Endothelial cell of umbilical vein (primary cell): ENCODE results near the gene LYPD5. TPM values are rescaled to one million over a fixed set of nuclear protein-coding genes. Genes with fewer than 3 reads are reported as not detected.

ENCODE experiments used
- BruUV-seq: library from RNA; stranded (reverse); fragments of 400-500 nt; replicated peaks from 2 replicates; lab custom pipeline; 2021; lab: Mats Ljungman, UMichigan
- CTCF ChIA-PET: fragments of 300-600, 350-600 bp; sonication (Branson Sonifier 250); formaldehyde crosslinking; loops from one replicate; lab custom pipeline; 2021; ENCODE audit warnings: antibody characterized with exemption, inconsistent platforms; lab: Charles Lee
- POLR2A ChIA-PET: fragments of 300-600, 350-600 bp; sonication (Branson Sonifier 250); formaldehyde crosslinking; loops from one replicate; lab custom pipeline; 2021; ENCODE audit warnings: antibody characterized with exemption, inconsistent platforms; lab: Charles Lee
- DNase-seq: peaks from one replicate; pipeline ENCODE4 v3.0.0-alpha.2; 2011; ENCODE audit warnings: low read depth, low spot score
- FAIRE-seq: peaks from 2 replicates; lab custom pipeline; 2011; peaks lifted over from hg19 to GRCh38; lab: Jason Lieb, UNC
- H2AFZ ChIP-seq: 2 replicates; pipeline ENCODE4 v1.6.0; 2012; ENCODE audit warnings: low read depth, low read length, control low read depth, inconsistent platforms
- H3K27ac ChIP-seq: 2 replicates; pipeline ENCODE4 v1.5.1; 2011; ENCODE audit warnings: low read depth, mild to moderate bottlenecking, control low read depth, low read length, moderate library complexity; ENCODE audit not compliant: insufficient read depth
- H3K27me3 ChIP-seq, 2 experiments: 2 replicates each; pipeline versions ENCODE4 v1.6.0 to v1.6.1; 2011; ENCODE audit warnings: low read length in 2 of 2, mixed read lengths in 1 of 2; ENCODE audit not compliant: control insufficient read depth in 2 of 2, insufficient read depth in 2 of 2
- H3K36me3 ChIP-seq, 2 experiments: 2 replicates in 1 of 2; 3 replicates in 1 of 2; pipeline ENCODE4 v1.5.1; 2011; ENCODE audit warnings: low read length in 2 of 2, mild to moderate bottlenecking in 1 of 2, moderate library complexity in 1 of 2; ENCODE audit not compliant: control insufficient read depth in 2 of 2, insufficient read depth in 2 of 2; ENCODE audit errors: extremely low read depth in 1 of 2
- H3K4me1 ChIP-seq: 3 replicates; pipeline ENCODE4 v1.5.1; 2011; ENCODE audit warnings: mild to moderate bottlenecking, low read length; ENCODE audit not compliant: control insufficient read depth, insufficient read depth; ENCODE audit errors: extremely low read depth
- H3K4me2 ChIP-seq: 2 replicates; pipeline ENCODE4 v1.6.1; 2011; ENCODE audit warnings: low read length, control low read depth, mixed read lengths; ENCODE audit not compliant: insufficient read depth
- H3K4me3 ChIP-seq, 3 experiments: fragments of 200-600 bp in 1 of 3; sonication (generic), shearing (Covaris generic) in 1 of 3; replicated peaks in 1 of 3; 2 replicates each; pipeline ENCODE4 v1.5.1; 2011 to 2016; ENCODE audit warnings: control low read depth in 3 of 3, low read length in 3 of 3, mild to moderate bottlenecking in 2 of 3, inconsistent platforms in 1 of 3, low read depth in 1 of 3, moderate library complexity in 1 of 3; ENCODE audit not compliant: insufficient read depth in 1 of 3
- H3K79me2 ChIP-seq: 2 replicates; pipeline ENCODE4 v1.6.0; 2012; ENCODE audit warnings: low read length, inconsistent platforms; ENCODE audit not compliant: control insufficient read depth, insufficient read depth
- H3K9ac ChIP-seq: replicated peaks from 2 replicates; pipeline ENCODE3; 2011; ENCODE audit warnings: low read length, control low read depth; ENCODE audit not compliant: insufficient read depth; ENCODE audit errors: extremely low read depth
- H3K9me1 ChIP-seq: replicated peaks from 3 replicates; pipeline ENCODE4 v1.6.0; 2011; ENCODE audit warnings: mild to moderate bottlenecking, low read length; ENCODE audit not compliant: control insufficient read depth, insufficient read depth; ENCODE audit errors: extremely low read depth
- H3K9me3 ChIP-seq: replicated peaks from 2 replicates; pipeline ENCODE4 v1.5.1; 2012; ENCODE audit warnings: low read length, inconsistent platforms; ENCODE audit not compliant: control insufficient read depth, insufficient read depth
- H4K20me1 ChIP-seq: replicated peaks from 2 replicates; pipeline ENCODE3; 2011; ENCODE audit warnings: mild to moderate bottlenecking, low read length; ENCODE audit not compliant: control insufficient read depth, insufficient read depth; ENCODE audit errors: extremely low read depth
- CTCF ChIP-seq, 2 donors: IDR thresholded peaks; 1 replicate in 1 of 2; 2 replicates in 1 of 2; pipeline ENCODE4 v1.5.1; 2011; ENCODE audit warnings: low read length in 2 of 2, mild to moderate bottlenecking in 2 of 2, moderate library complexity in 2 of 2, control low read depth in 1 of 2, inconsistent platforms in 1 of 2, low read depth in 1 of 2; ENCODE audit not compliant: insufficient read depth in 1 of 2; ENCODE audit errors: extremely low read depth in 1 of 2
- EZH2 ChIP-seq: IDR thresholded peaks from 2 replicates; pipeline ENCODE4 v1.6.1; 2012; ENCODE audit warnings: borderline replicate concordance, low read depth, mild to moderate bottlenecking, moderate library complexity, low read length, inconsistent platforms; ENCODE audit not compliant: severe bottlenecking
- FOS ChIP-seq: IDR thresholded peaks from 2 replicates; pipeline ENCODE4 v1.6.1; 2011; ENCODE audit warnings: mild to moderate bottlenecking, low read length, moderate library complexity, borderline replicate concordance; ENCODE audit not compliant: insufficient read depth
- GATA2 ChIP-seq: IDR thresholded peaks from 2 replicates; pipeline ENCODE4 v1.7.0; 2011; ENCODE audit warnings: low read depth, mild to moderate bottlenecking, moderate library complexity, mixed read lengths, low read length; ENCODE audit not compliant: insufficient read length, insufficient read depth
- JUN ChIP-seq: IDR thresholded peaks from 2 replicates; pipeline ENCODE4 v1.6.1; 2011; ENCODE audit warnings: borderline replicate concordance, low read depth; ENCODE audit not compliant: insufficient read length, insufficient read depth
- MAX ChIP-seq: IDR thresholded peaks from 2 replicates; pipeline ENCODE4 v1.6.1; 2011; ENCODE audit not compliant: insufficient read depth, insufficient read length
- MYC ChIP-seq: IDR thresholded peaks from one replicate; pipeline ENCODE4 v1.6.1; 2011; ENCODE audit warnings: mild to moderate bottlenecking, low read depth, low read length
- POLR2A ChIP-seq: IDR thresholded peaks from 2 replicates; pipeline ENCODE4 v1.6.1; 2012; ENCODE audit warnings: low read depth, mild to moderate bottlenecking, control low read depth, low read length
- POLR2AphosphoS5 ChIP-seq: IDR thresholded peaks from 2 replicates; pipeline ENCODE4 v1.6.1; 2012; ENCODE audit warnings: low read depth, mild to moderate bottlenecking, control low read depth, low read length, moderate library complexity; ENCODE audit not compliant: insufficient read depth
- dilution Hi-C: fragments of 300-500 bp; cut with MboI; formaldehyde crosslinking; loops from one replicate; pipeline ENCODE4 v1.15.0; 2019; ENCODE audit warnings: low sequenced_read_pairs; ENCODE audit not compliant: extremely low pct_ligation_motif_present
- intact Hi-C: fragments of 100-400 bp; cut with micrococcal nuclease; formaldehyde crosslinking; loops from one replicate; pipeline ENCODE4 v1.10.0; 2022
- polyA plus RNA-seq, 4 experiments: library from polyadenylated mRNA; depleted of rRNA in 3 of 4; stranded (reverse) in 3 of 4; unstranded in 1 of 4; fragments of >200 nt; gene quantifications; 2 replicates each; pipeline versions ENCODE4 v1.2.1 to v1.2.3, GENCODE V29; 2011 to 2012; ENCODE audit warnings: missing spikeins in 1 of 4
- total RNA-seq: library from RNA; stranded (reverse); gene quantifications from 2 replicates; pipeline ENCODE4 v1.2.3, GENCODE V29; 2021

LYPD5 gene
- total and polyA plus RNA-seq, 2 donors (not counting 3 experiments of a cell fraction or from before 2014, with no cell fraction given), result 0.28 TPM; not detected in 1

GRCh38 chr19:43781630-43782310 is 20.5 kb downstream of the LYPD5 start:
- no peak for DNase-seq
- no peak overlapping the region for H2AFZ ChIP-seq
- H3K27ac ChIP-seq, result no peak overlapping the region
- ChIA-PET POLR2A (no interaction called here), CTCF (interaction anchor here (1.0 kb wide), 1 partner anchor 36 kb away, joined by 3 read pairs; no protein-coding TSS in a partner anchor)
- H3K79me2 ChIP-seq, result no peaks in the 10 kb centered on the region
- dilution Hi-C loops (no loop called here), intact Hi-C loops (no loop called here)
- no peaks in the 10 kb centered on the region for H3K9me1 ChIP-seq
- no peak for TF ChIP-seq POLR2AphosphoS5
- TF ChIP-seq FOS, result no peak
- no peak for TF ChIP-seq MYC
- TF ChIP-seq EZH2, result no peak
- TF ChIP-seq GATA2, result no peak
- no peak overlapping the region for H3K4me3 ChIP-seq
- no TSS peak for BruUV-seq
- H3K9ac ChIP-seq, result no peak overlapping the region
- no peaks in the 10 kb centered on the region for H3K27me3 ChIP-seq
- peaks cover 30% of the 10 kb centered on the region for H3K4me1 ChIP-seq
- no peaks in the 10 kb centered on the region for H4K20me1 ChIP-seq
- no peaks in the 10 kb centered on the region for H3K9me3 ChIP-seq
- no peak overlapping the region for H3K4me2 ChIP-seq
- FAIRE-seq, result no peak
- H3K36me3 ChIP-seq, result no peaks in the 10 kb centered on the region

GRCh38 chr19:43780706-43781525 is 21.3 kb downstream of the LYPD5 start, which contains the start of gene KCNN4:
Gene KCNN4, minus strand, starts transcription at chr19:43780973. Its CDS starts 112 bp downstream, at chr19:43780861.
- no peak within 1 kb of the TSS for H3K27ac ChIP-seq
- no peaks in the 10 kb centered on the region for H3K27me3 ChIP-seq
- intact Hi-C loops (no loop called here), dilution Hi-C loops (no loop called here)
- FAIRE-seq, result no peak
- H3K9me1 ChIP-seq, result no peaks in the 10 kb centered on the region
- H3K9me3 ChIP-seq, result no peaks in the 10 kb centered on the region
- ChIA-PET POLR2A (no interaction called here), CTCF (interaction anchor here (1.1 to 1.3 kb wide), 2 partner anchors 29 to 36 kb away, joined by 3 to 4 read pairs; no protein-coding TSS in a partner anchor)
- H3K79me2 ChIP-seq, result no peaks in the 10 kb centered on the region
- no peaks in the 10 kb centered on the region for H4K20me1 ChIP-seq
- TF ChIP-seq POLR2AphosphoS5 (no peak), JUN (no peak), CTCF (IDR thresholded peaks at IDR 0.05; ENCODE audit: extremely low read depth in 1 of 2, insufficient read depth in 1 of 2, low read depth in 1 of 2, low read length in 2 of 2) (no peak), MAX (no peak), MYC (no peak), POLR2A (no peak), GATA2 (no peak)
- DNase-seq, result no peak
- H3K4me2 ChIP-seq, result no peak within 1 kb of the TSS
- H3K36me3 ChIP-seq, result no peaks in the 10 kb centered on the region
- H2AFZ ChIP-seq, result peak within 1 kb of the TSS; percentile 10
- H3K4me3 ChIP-seq, result no peak within 1 kb of the TSS
- H3K9ac ChIP-seq, result no peak within 1 kb of the TSS
- H3K4me1 ChIP-seq, result peaks cover 30% of the 10 kb centered on the region
- BruUV-seq, result no TSS peak
